H1 (cell line): Measurements from ENCODE around the gene GRM1. TPM values are rescaled to one million over a fixed set of nuclear protein-coding genes. Genes with fewer than 3 reads are reported as not detected.

Experiments
- CTCF ChIA-PET: fragments of 300-600 bp; sonication (Branson Sonifier 250); formaldehyde crosslinking; loops from one replicate; lab custom pipeline; 2021; ENCODE audit not compliant: partially characterized antibody; lab: Charles Lee
- POLR2A ChIA-PET: fragments of 300-600 bp; sonication (Branson Sonifier 250); formaldehyde crosslinking; loops from one replicate; lab custom pipeline; 2021; ENCODE audit warnings: inconsistent platforms; ENCODE audit not compliant: partially characterized antibody; lab: Charles Lee
- DNase-seq, 2 experiments: peaks; one replicate each; pipeline versions ENCODE4 v3.0.0 to v3.0.0-alpha.2; 2010 to 2022; ENCODE audit warnings: low spot score in 2 of 2, low read depth in 1 of 2, mixed read lengths in 1 of 2
- FAIRE-seq: peaks from 2 replicates; lab custom pipeline; 2011; peaks lifted over from hg19 to GRCh38; lab: Jason Lieb, UNC
- H2AFZ ChIP-seq: 2 replicates; pipeline ENCODE4 v1.8.1; 2012; ENCODE audit warnings: low read length, inconsistent platforms
- H2AK5ac ChIP-seq: 2 replicates; pipeline ENCODE4 v1.6.1; 2013; ENCODE audit warnings: low read depth, low read length
- H2BK120ac ChIP-seq: replicated peaks from 2 replicates; pipeline ENCODE3; 2013; ENCODE audit warnings: low read depth, low read length, inconsistent platforms
- H2BK12ac ChIP-seq: 2 replicates; pipeline ENCODE4 v1.6.1; 2013; ENCODE audit warnings: low read depth, low read length
- H2BK15ac ChIP-seq: 2 replicates; pipeline ENCODE4 v1.6.1; 2013; ENCODE audit warnings: low read length
- H2BK20ac ChIP-seq: 2 replicates; pipeline ENCODE4 v1.6.1; 2013; ENCODE audit warnings: low read length
- H2BK5ac ChIP-seq: 2 replicates; pipeline ENCODE4 v1.6.1; 2013; ENCODE audit warnings: low read depth, low read length
- H3K14ac ChIP-seq: 2 replicates; pipeline ENCODE4 v1.6.1; 2013; ENCODE audit warnings: inconsistent platforms; ENCODE audit not compliant: insufficient read length
- H3K18ac ChIP-seq: 2 replicates; pipeline ENCODE4 v1.6.1; 2013; ENCODE audit warnings: low read length; ENCODE audit errors: extremely low read depth
- H3K23ac ChIP-seq: 2 replicates; pipeline ENCODE4 v1.6.1; 2013; ENCODE audit warnings: inconsistent platforms; ENCODE audit not compliant: insufficient read length
- H3K23me2 ChIP-seq: 2 replicates; pipeline ENCODE4 v1.6.1; 2013; ENCODE audit warnings: low read depth, low read length
- H3K27ac ChIP-seq: 2 replicates; pipeline ENCODE4 v1.6.1; 2011; ENCODE audit warnings: low read depth, low read length, inconsistent platforms
- H3K27me3 ChIP-seq, 4 experiments: replicated peaks in 1 of 4; 1 replicate in 1 of 4; 2 replicates in 3 of 4; pipeline versions ENCODE4 v1.6.1 to v1.8.1; 2011 to 2013; ENCODE audit warnings: low read length in 3 of 4, mild to moderate bottlenecking in 3 of 4, inconsistent platforms in 2 of 4, mixed read lengths in 2 of 4, moderate library complexity in 1 of 4; ENCODE audit not compliant: control insufficient read depth in 3 of 4, insufficient read depth in 3 of 4; ENCODE audit errors: extremely low read depth in 1 of 4
- H3K36me3 ChIP-seq, 4 experiments: 2 replicates each; pipeline versions ENCODE4 v1.6.1 to v1.8.1; 2011 to 2013; ENCODE audit warnings: mild to moderate bottlenecking in 4 of 4, low read length in 3 of 4, moderate library complexity in 2 of 4, control low read depth in 1 of 4, inconsistent platforms in 1 of 4; ENCODE audit not compliant: insufficient read depth in 4 of 4, control insufficient read depth in 2 of 4
- H3K4ac ChIP-seq: replicated peaks from 2 replicates; pipeline ENCODE3; 2013; ENCODE audit warnings: low read length, low read depth, mixed read lengths, inconsistent platforms; ENCODE audit not compliant: insufficient read length
- H3K4me1 ChIP-seq, 4 experiments: replicated peaks in 1 of 4; 1 replicate in 1 of 4; 2 replicates in 3 of 4; pipeline versions ENCODE4 v1.6.1 to v1.8.1; 2011 to 2013; ENCODE audit warnings: low read length in 3 of 4, inconsistent platforms in 2 of 4, mixed read lengths in 1 of 4; ENCODE audit not compliant: insufficient read depth in 4 of 4, control insufficient read depth in 3 of 4
- H3K4me2 ChIP-seq, 2 experiments: 2 replicates each; pipeline versions ENCODE4 v1.6.1 to v1.8.1; 2011 to 2013; ENCODE audit warnings: low read depth in 2 of 2, low read length in 2 of 2, control low read depth in 1 of 2, inconsistent platforms in 1 of 2, mild to moderate bottlenecking in 1 of 2; ENCODE audit not compliant: insufficient read depth in 1 of 2
- H3K4me3 ChIP-seq, 4 experiments: fragments of 200-600, 300-600 bp in 1 of 4; sonication (generic), shearing (Covaris generic), sonication (Bioruptor Twin) in 1 of 4; 2 replicates each; pipeline versions ENCODE4 v1.5.1 to v1.8.1; 2011 to 2016; ENCODE audit warnings: low read length in 4 of 4, low read depth in 3 of 4, control low read depth in 2 of 4, inconsistent platforms in 2 of 4, mild to moderate bottlenecking in 2 of 4, mixed read lengths in 1 of 4, moderate library complexity in 1 of 4; ENCODE audit not compliant: insufficient read depth in 2 of 4; ENCODE audit errors: extremely low read depth in 1 of 4
- H3K56ac ChIP-seq: replicated peaks from 2 replicates; pipeline ENCODE3; 2013; ENCODE audit warnings: low read depth, mild to moderate bottlenecking, mixed read lengths, low read length, inconsistent platforms; ENCODE audit not compliant: insufficient read length
- H3K79me1 ChIP-seq: 2 replicates; pipeline ENCODE4 v1.6.1; 2013; ENCODE audit warnings: low read depth, low read length, control low read depth
- H3K79me2 ChIP-seq, 2 experiments: 2 replicates each; pipeline versions ENCODE4 v1.6.1 to v1.8.1; 2012 to 2013; ENCODE audit warnings: low read length in 2 of 2, mild to moderate bottlenecking in 2 of 2, inconsistent platforms in 1 of 2; ENCODE audit not compliant: insufficient read depth in 2 of 2, control insufficient read depth in 1 of 2
- H3K9ac ChIP-seq, 4 experiments: replicated peaks in 1 of 4; 1 replicate in 1 of 4; 2 replicates in 3 of 4; pipeline versions ENCODE4 v1.6.1 to v1.8.1; 2011 to 2013; ENCODE audit warnings: low read depth in 3 of 4, low read length in 3 of 4, control low read depth in 2 of 4, mild to moderate bottlenecking in 2 of 4, moderate library complexity in 2 of 4, inconsistent platforms in 1 of 4; ENCODE audit errors: extremely low read depth in 1 of 4
- H3K9me3 ChIP-seq, 2 experiments: 2 replicates each; pipeline versions ENCODE4 v1.6.1 to v1.8.1; 2012 to 2013; ENCODE audit warnings: mild to moderate bottlenecking in 2 of 2, moderate library complexity in 2 of 2, control low read depth in 1 of 2, inconsistent platforms in 1 of 2, low read depth in 1 of 2, low read length in 1 of 2, mixed read lengths in 1 of 2; ENCODE audit not compliant: insufficient read depth in 2 of 2
- H4K20me1 ChIP-seq, 2 experiments: replicated peaks in 1 of 2; 2 replicates each; pipeline versions ENCODE3 to v1.8.1; 2011 to 2013; ENCODE audit warnings: inconsistent platforms in 2 of 2, low read length in 2 of 2, mild to moderate bottlenecking in 1 of 2; ENCODE audit not compliant: insufficient read depth in 2 of 2, control insufficient read depth in 1 of 2
- H4K5ac ChIP-seq: 2 replicates; pipeline ENCODE4 v1.6.1; 2013; ENCODE audit warnings: low read length, low read depth, mixed read lengths, inconsistent platforms; ENCODE audit not compliant: insufficient read length
- H4K8ac ChIP-seq: 2 replicates; pipeline ENCODE4 v1.8.0; 2013; ENCODE audit warnings: mild to moderate bottlenecking, moderate library complexity, low read length, inconsistent platforms; ENCODE audit not compliant: insufficient read depth; ENCODE audit errors: extremely low read depth
- H4K91ac ChIP-seq: replicated peaks from 2 replicates; pipeline ENCODE3; 2013; ENCODE audit warnings: low read length, mixed read lengths, inconsistent platforms; ENCODE audit not compliant: insufficient read length
- BRCA1 ChIP-seq: IDR thresholded peaks from 2 replicates; pipeline ENCODE4 v1.6.1; 2012; ENCODE audit warnings: low read depth, low read length, improper control_type of control experiment
- CEBPB ChIP-seq: IDR thresholded peaks from 2 replicates; pipeline ENCODE4 v1.6.1; 2012; ENCODE audit warnings: low read depth, low read length
- JUND ChIP-seq: IDR thresholded peaks from 2 replicates; pipeline ENCODE4 v1.6.1; 2011; ENCODE audit warnings: mild to moderate bottlenecking, improper control_type of control experiment, low read length
- RBBP5 ChIP-seq: IDR thresholded peaks from 2 replicates; pipeline ENCODE4 v1.7.1; 2012; ENCODE audit warnings: low read depth, mild to moderate bottlenecking, inconsistent platforms, low read length, moderate library complexity, borderline replicate concordance
- TEAD4 ChIP-seq: IDR thresholded peaks from 2 replicates; pipeline ENCODE4 v1.6.1; 2012; ENCODE audit warnings: low read depth, low read length, inconsistent platforms, mixed read lengths
- WGBS, 2 experiments: shearing (Covaris generic) in 1 of 2; methylation state at CpG; one replicate each; pipeline versions ENCODE4 v1.1.6 to v1.1.7; 2013 to 2015; ENCODE audit warnings: low lambda C conversion rate in 2 of 2, mixed read lengths in 2 of 2, inconsistent platforms in 1 of 2, low coverage in 1 of 2, missing lambda C conversion rate in 1 of 2; ENCODE audit not compliant: insufficient replicate concordance in 2 of 2, insufficient coverage in 1 of 2, insufficient read length in 1 of 2; ENCODE audit errors: extremely low coverage in 1 of 2, missing lambda C conversion rate in 1 of 2; 5-methylcytosine and 5-hydroxymethylcytosine counted together
- polyA plus RNA-seq, 7 experiments: library from polyadenylated mRNA; depleted of rRNA in 3 of 7; stranded (reverse) in 5 of 7; unstranded in 2 of 7; fragments of >200 nt in 5 of 7; fragments of 200-250 nt in 2 of 7; gene quantifications; 1 replicate in 5 of 7; 2 replicates in 1 of 7; 4 replicates in 1 of 7; pipeline versions ENCODE4 v1.2.1 to v1.2.3, GENCODE V29; 2011 to 2013; ENCODE audit warnings: missing spikeins in 2 of 7, mixed read lengths in 2 of 7
- total RNA-seq: library from RNA; stranded (reverse); fragmentation: NEBNext Ultra II Directional; extraction: Animal tissue kit (Norgen Biotek cat#: 25700); gene quantifications from 2 replicates; pipeline ENCODE4 v1.2.1, GENCODE V29; 2021

The GRM1 gene
- total and polyA plus RNA-seq, 2 of the 8 experiments (the other 6 are each of a cell fraction or from before 2014, with no cell fraction given), result 0.15 to 1.3 TPM

DNA sequence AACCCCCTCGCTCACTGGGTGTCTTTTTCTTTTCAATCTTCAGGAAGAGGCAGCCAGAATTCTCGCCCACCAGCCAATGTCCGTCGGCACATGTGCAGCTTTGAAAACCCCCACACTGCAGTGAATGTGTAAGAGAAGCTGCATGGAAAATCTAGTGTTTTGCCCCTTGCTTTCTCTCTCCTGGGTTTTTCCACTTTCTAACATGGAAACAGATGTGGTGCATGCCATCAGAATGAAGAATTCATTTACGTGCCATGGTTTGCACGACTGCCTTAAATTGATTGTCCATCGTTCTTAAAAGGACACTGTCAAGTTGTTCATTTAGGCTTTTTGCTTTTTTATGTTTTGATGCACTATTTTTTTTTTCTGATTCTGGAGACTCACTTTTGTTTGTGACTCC lies 397.7 kb downstream of the GRM1 start:
- no peak overlapping the region for H3K9ac ChIP-seq
- no peaks in the 10 kb centered on the region for H3K23me2 ChIP-seq
- H3K18ac ChIP-seq, result no peak overlapping the region
- H3K27ac ChIP-seq, result no peak overlapping the region
- H4K20me1 ChIP-seq, result no peaks in the 10 kb centered on the region
- H3K27me3 ChIP-seq, result no peaks in the 10 kb centered on the region
- no peak overlapping the region for H2BK5ac ChIP-seq
- ChIA-PET POLR2A (no interaction called here), CTCF (interaction anchor here (1.1 kb wide), 1 partner anchor 8 kb away, joined by 3 read pairs; no protein-coding TSS in a partner anchor)
- H3K4me3 ChIP-seq, result no peak overlapping the region
- no peak overlapping the region for H4K8ac ChIP-seq
- H2AFZ ChIP-seq, result 0 out of 2 replicates have a peak overlapping the region, but pooled peaks have one; percentile 12
- no peak for FAIRE-seq
- H3K9me3 ChIP-seq, result no peaks in the 10 kb centered on the region
- no peaks in the 10 kb centered on the region for H3K36me3 ChIP-seq
- WGBS, 2 experiments, result 88% methylated on average over 7 of the region's 7 CpGs; no CpG with 5 or more reads in 1 of the 2 experiments
- no peaks in the 10 kb centered on the region for H3K79me1 ChIP-seq
- no peaks in the 10 kb centered on the region for H3K79me2 ChIP-seq
- DNase-seq, result no peak
- H4K91ac ChIP-seq, result no peak overlapping the region
- H2BK20ac ChIP-seq, result no peak overlapping the region
- no peak overlapping the region for H2BK15ac ChIP-seq
- H2BK12ac ChIP-seq, result no peak overlapping the region
- no peak overlapping the region for H2AK5ac ChIP-seq
- H3K14ac ChIP-seq, result no peak overlapping the region
- H3K4ac ChIP-seq, result no peak overlapping the region
- TF ChIP-seq CEBPB (no peak), JUND (no peak), BRCA1 (no peak), RBBP5 (no peak), TEAD4 (no peak)
- H3K4me1 ChIP-seq, result peaks cover 0 to 7% (median 3%) of the 10 kb centered on the region in 4 experiments; a peak in 2 of 7 replicates
- no peak overlapping the region for H4K5ac ChIP-seq
- no peak overlapping the region for H3K23ac ChIP-seq
- no peak overlapping the region for H3K4me2 ChIP-seq
- no peak overlapping the region for H2BK120ac ChIP-seq
- H3K56ac ChIP-seq, result no peak overlapping the region
